CD4-positive, alpha-beta T cell (primary cell): ENCODE measurements around the gene ZDHHC8. TPM values are rescaled to one million over a fixed set of nuclear protein-coding genes. Genes with fewer than 3 reads are reported as not detected.
A peak's percentile ranks its signal among the peaks of the same experiment; 100 is the strongest.

ENCODE experiments used
- ATAC-seq: fragments of 200-7000 bp; cut with Tn5 transposase; one replicate; pipeline ENCODE4 v1.10.0; 2022; ENCODE audit warnings: mild to moderate bottlenecking; ENCODE audit not compliant: poor library complexity
- CTCF ChIA-PET: fragments of 350-600 bp; sonication (Branson Sonifier 250); formaldehyde crosslinking; loops from one replicate; lab custom pipeline; 2021; ENCODE audit warnings: antibody characterized with exemption, inconsistent platforms; lab: Charles Lee
- POLR2A ChIA-PET: fragments of 350-600 bp; sonication (Branson Sonifier 250); formaldehyde crosslinking; loops from one replicate; lab custom pipeline; 2021; ENCODE audit warnings: antibody characterized with exemption, inconsistent platforms; lab: Charles Lee
- DNase-seq, 14 experiments: peaks; one replicate each; pipeline ENCODE4 v3.0.0-alpha.2; 2013 to 2020; ENCODE audit warnings: mixed read lengths in 2 of 14
- H3K27ac ChIP-seq, 2 donors: one replicate each; pipeline versions ENCODE4 v1.5.1 to v1.7.0; 2013; ENCODE audit warnings: low read length in 2 of 2, low read depth in 1 of 2, mild to moderate bottlenecking in 1 of 2
- H3K27me3 ChIP-seq, 2 experiments: 1 replicate in 1 of 2; 2 replicates in 1 of 2; pipeline versions ENCODE4 v1.6.1 to v1.7.0; 2013; ENCODE audit warnings: low read length in 2 of 2, control low read depth in 1 of 2, mild to moderate bottlenecking in 1 of 2, moderate library complexity in 1 of 2; ENCODE audit not compliant: insufficient read depth in 2 of 2, control insufficient read depth in 1 of 2
- H3K36me3 ChIP-seq: one replicate; pipeline ENCODE4 v1.6.1; 2013; ENCODE audit warnings: low read length, control low read depth; ENCODE audit not compliant: insufficient read depth
- H3K4me1 ChIP-seq: one replicate; pipeline ENCODE4 v1.6.1; 2013; ENCODE audit warnings: low read length, control low read depth; ENCODE audit not compliant: insufficient read depth
- H3K4me3 ChIP-seq: one replicate; pipeline ENCODE4 v1.5.1; 2013; ENCODE audit warnings: mild to moderate bottlenecking, low read length, moderate library complexity
- H3K9me3 ChIP-seq, 2 experiments: 1 replicate in 1 of 2; 2 replicates in 1 of 2; pipeline versions ENCODE4 v1.6.1 to v1.7.0; 2013; ENCODE audit warnings: low read length in 2 of 2, mild to moderate bottlenecking in 2 of 2, control low read depth in 1 of 2, moderate library complexity in 1 of 2; ENCODE audit not compliant: control insufficient read depth in 1 of 2, insufficient read depth in 1 of 2
- H3K27ac Mint-ChIP-seq: one replicate; pipeline ENCODE4 v1.8.0; 2020; ENCODE audit warnings: mixed read lengths
- H3K27me3 Mint-ChIP-seq: one replicate; pipeline ENCODE4 v1.8.0; 2021; ENCODE audit warnings: mixed read lengths
- H3K36me3 Mint-ChIP-seq: one replicate; pipeline ENCODE4 v1.8.0; 2021; ENCODE audit warnings: low read depth, mixed read lengths
- H3K4me1 Mint-ChIP-seq: one replicate; pipeline ENCODE4 v1.8.0; 2021; ENCODE audit warnings: low read depth, mixed read lengths
- H3K4me3 Mint-ChIP-seq: one replicate; pipeline ENCODE4 v1.8.0; 2020; ENCODE audit warnings: mild to moderate bottlenecking, mixed read lengths
- H3K9me3 Mint-ChIP-seq: one replicate; pipeline ENCODE4 v1.8.0; 2020; ENCODE audit warnings: mixed read lengths
- intact Hi-C, 2 experiments: fragments of 100-400 bp; cut with DNase I in 1 of 2; cut with micrococcal nuclease in 1 of 2; formaldehyde crosslinking; loops; one replicate each; pipeline versions ENCODE4 v1.15.1 to v1.9.0; 2023 to 2025; cut with DNase I, micrococcal nuclease
- total RNA-seq, 174 experiments: library from RNA in 2 of 174; stranded (reverse) in 2 of 174; gene quantifications; one replicate each; pipeline ENCODE4 v1.2.3 and lab custom pipeline; 2021 to 2026
- TF ChIP-seq, protein P1 (sequence below): fragments of 200-600 bp; IDR thresholded peaks from one replicate; pipeline ENCODE4 v1.8.0; 2022; ENCODE audit warnings: antibody characterized with exemption, mild to moderate bottlenecking

ZDHHC8 gene
- total RNA-seq, 2 experiments from 2014 or later: 44.9 to 49.3 TPM

GRCh38 chr22:20108757-20109230 lies 22.8 kb upstream of the ZDHHC8 start:
- H3K4me3 Mint-ChIP-seq: no peak overlapping the region
- Histone ChIP-seq H3K27ac (no peak overlapping the region), H3K9me3 (no peaks in the 10 kb centered on the region), H3K36me3 (peaks cover 87% of the 10 kb centered on the region), H3K27me3 (no peaks in the 10 kb centered on the region), H3K4me1 (peaks cover 18% of the 10 kb centered on the region), H3K4me3 (no peak overlapping the region)
- no peak overlapping the region for H3K27ac Mint-ChIP-seq
- TF ChIP-seq, protein P1, sequence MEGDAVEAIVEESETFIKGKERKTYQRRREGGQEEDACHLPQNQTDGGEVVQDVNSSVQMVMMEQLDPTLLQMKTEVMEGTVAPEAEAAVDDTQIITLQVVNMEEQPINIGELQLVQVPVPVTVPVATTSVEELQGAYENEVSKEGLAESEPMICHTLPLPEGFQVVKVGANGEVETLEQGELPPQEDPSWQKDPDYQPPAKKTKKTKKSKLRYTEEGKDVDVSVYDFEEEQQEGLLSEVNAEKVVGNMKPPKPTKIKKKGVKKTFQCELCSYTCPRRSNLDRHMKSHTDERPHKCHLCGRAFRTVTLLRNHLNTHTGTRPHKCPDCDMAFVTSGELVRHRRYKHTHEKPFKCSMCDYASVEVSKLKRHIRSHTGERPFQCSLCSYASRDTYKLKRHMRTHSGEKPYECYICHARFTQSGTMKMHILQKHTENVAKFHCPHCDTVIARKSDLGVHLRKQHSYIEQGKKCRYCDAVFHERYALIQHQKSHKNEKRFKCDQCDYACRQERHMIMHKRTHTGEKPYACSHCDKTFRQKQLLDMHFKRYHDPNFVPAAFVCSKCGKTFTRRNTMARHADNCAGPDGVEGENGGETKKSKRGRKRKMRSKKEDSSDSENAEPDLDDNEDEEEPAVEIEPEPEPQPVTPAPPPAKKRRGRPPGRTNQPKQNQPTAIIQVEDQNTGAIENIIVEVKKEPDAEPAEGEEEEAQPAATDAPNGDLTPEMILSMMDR: no peak
- H3K4me1 Mint-ChIP-seq: peaks cover 5% of the 10 kb centered on the region
- H3K36me3 Mint-ChIP-seq: peaks cover 57% of the 10 kb centered on the region
- POLR2A ChIA-PET: no interaction called here
- no peaks in the 10 kb centered on the region for H3K9me3 Mint-ChIP-seq
- intact Hi-C loops: loop anchor here in 1 of 2 experiments (10.0 kb wide), 1 partner anchor 814 kb away; the partner anchor contains the start of gene CLTCL1
- DNase-seq (no peak), ATAC-seq (no peak)
- H3K27me3 Mint-ChIP-seq: no peaks in the 10 kb centered on the region
- CTCF ChIA-PET: no interaction called here

GRCh38 chr22:20109411-20110358 lies 21.9 kb upstream of the ZDHHC8 start:
- Mint-ChIP-seq H3K4me3 (no peak overlapping the region), H3K36me3 (peaks cover 63% of the 10 kb centered on the region), H3K27ac (no peak overlapping the region), H3K4me1 (peaks cover 5% of the 10 kb centered on the region), H3K27me3 (no peaks in the 10 kb centered on the region), H3K9me3 (no peaks in the 10 kb centered on the region)
- DNase-seq (no peak), ATAC-seq (no peak)
- ChIA-PET POLR2A (interaction anchor here (1.7 kb wide), 1 partner anchor 9 kb away, joined by 7 read pairs; no protein-coding TSS in a partner anchor), CTCF (no interaction called here)
- TF ChIP-seq, protein P1: no peak
- Histone ChIP-seq H3K4me3 (no peak overlapping the region), H3K4me1 (peaks cover 26% of the 10 kb centered on the region), H3K27ac (no peak overlapping the region), H3K9me3 (peaks cover 0 to 3% of the 10 kb centered on the region in 2 experiments), H3K36me3 (peaks cover 91% of the 10 kb centered on the region), H3K27me3 (peaks cover 0 to 2% of the 10 kb centered on the region in 2 experiments)
- intact Hi-C loops: loop anchor here in 1 of 2 experiments (5.0 to 10.0 kb wide), 4 partner anchors 137 to 815 kb away; partner anchors contain the start of genes CLTCL1, GNB1L, RTL10 and ZNF74

GRCh38 chr22:20110359-20110985 lies 21.1 kb upstream of the ZDHHC8 start:
- no peak for DNase-seq
- Mint-ChIP-seq H3K36me3 (peaks cover 64% of the 10 kb centered on the region), H3K27me3 (no peaks in the 10 kb centered on the region), H3K4me1 (peaks cover 10% of the 10 kb centered on the region), H3K27ac (peak overlapping the region; percentile 69), H3K9me3 (no peaks in the 10 kb centered on the region), H3K4me3 (peak overlapping the region; percentile 15)
- Histone ChIP-seq H3K27me3 (peaks cover 0 to 5% of the 10 kb centered on the region in 2 experiments), H3K27ac (no peak overlapping the region), H3K4me3 (no peak overlapping the region), H3K4me1 (peaks cover 34% of the 10 kb centered on the region), H3K9me3 (peaks cover 0 to 7% of the 10 kb centered on the region in 2 experiments), H3K36me3 (peaks cover 92% of the 10 kb centered on the region)
- TF ChIP-seq, protein P1: no peak
- ATAC-seq: no peak
- ChIA-PET CTCF (interaction anchor here (0.6 to 2.7 kb wide), 5 partner anchors 9 to 161 kb away, joined by 3 to 6 read pairs (median 4); no protein-coding TSS in a partner anchor), POLR2A (interaction anchor here (1.7 kb wide), 1 partner anchor 9 kb away, joined by 7 read pairs; no protein-coding TSS in a partner anchor)
- intact Hi-C loops: loop anchor here in 1 of 2 experiments (5.0 to 10.0 kb wide), 3 partner anchors 138 to 284 kb away; partner anchors contain the start of genes GNB1L, RTL10 and ZNF74
